HL-60/S4 treated with phorbol 12-myristate 13-acetate at 8.2 ng/mL for 4 days and 3 days (cell line): ENCODE results near the gene NDUFS6.

Experiments used
- in situ Hi-C: fragments of 300-500 bp; cut with MboI; formaldehyde crosslinking; loops from 2 replicates; pipeline ENCODE4 v1.15.0; 2022; ENCODE audit warnings: low sequenced_read_pairs

Gene NDUFS6

GRCh38 chr5:1801222-1801966 is at the start of gene NDUFS6:
NDUFS6 (plus strand) TSS chr5:1801407; CDS start chr5:1801418, 11 bp downstream.
- in situ Hi-C loops = no loop called here

- in situ Hi-C loops = loop anchor here (10.0 to 25.0 kb wide), 2 partner anchors 260 to 403 kb away; no protein-coding TSS in a partner anchor
Observed at GRCh38 chr5:1751864-1752822, 49.1 kb upstream of the NDUFS6 start.

DNA sequence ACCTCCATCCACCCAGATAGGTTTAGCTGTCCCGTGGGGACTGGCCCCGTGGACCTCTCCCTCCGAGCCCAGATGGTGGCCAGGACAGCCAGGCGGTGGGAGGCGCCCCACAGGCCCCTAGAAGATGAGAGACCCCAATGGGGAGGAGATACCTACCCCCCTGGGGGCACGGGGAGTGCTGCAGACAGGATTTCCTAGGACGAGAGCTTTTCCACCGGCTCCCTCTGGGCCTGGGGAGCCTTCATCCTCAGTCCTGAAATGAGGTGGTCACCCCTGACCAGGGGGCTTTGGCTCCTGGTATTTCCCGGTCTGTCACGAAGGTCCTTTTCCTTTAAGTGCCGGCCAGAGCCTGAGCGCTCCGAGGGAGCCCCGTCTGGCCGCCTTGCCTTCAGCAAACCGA is 48.3 kb upstream of the NDUFS6 start:
- in situ Hi-C loops = loop anchor here (10.0 to 25.0 kb wide), 2 partner anchors 259 to 402 kb away; no protein-coding TSS in a partner anchor

DNA sequence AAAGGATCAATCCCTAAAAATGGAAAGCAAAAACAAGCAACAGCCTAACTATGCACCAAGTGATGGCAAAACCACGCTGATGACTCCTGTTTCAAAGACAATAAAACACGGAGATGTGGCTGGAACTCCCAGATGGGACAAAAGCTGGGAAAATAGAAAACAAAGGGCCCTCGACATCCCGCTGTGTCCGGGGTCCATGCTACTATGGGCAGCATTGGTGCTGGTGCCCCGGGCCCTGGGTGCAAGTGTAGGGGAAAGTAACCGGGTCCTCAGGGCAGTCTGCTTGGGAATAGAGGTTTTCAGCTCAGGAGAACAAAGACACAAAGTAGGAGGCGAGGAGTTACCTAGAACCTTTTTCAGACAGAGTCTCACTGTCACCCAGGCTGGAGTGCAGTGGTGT is 47.7 kb upstream of the NDUFS6 start:
- in situ Hi-C loops = loop anchor here (10.0 to 25.0 kb wide), 2 partner anchors 259 to 401 kb away; no protein-coding TSS in a partner anchor

- in situ Hi-C loops = loop anchor here (10.0 to 25.0 kb wide), 2 partner anchors 258 to 400 kb away; no protein-coding TSS in a partner anchor
Observed at GRCh38 chr5:1754531-1755220, 46.5 kb upstream of the NDUFS6 start.

DNA sequence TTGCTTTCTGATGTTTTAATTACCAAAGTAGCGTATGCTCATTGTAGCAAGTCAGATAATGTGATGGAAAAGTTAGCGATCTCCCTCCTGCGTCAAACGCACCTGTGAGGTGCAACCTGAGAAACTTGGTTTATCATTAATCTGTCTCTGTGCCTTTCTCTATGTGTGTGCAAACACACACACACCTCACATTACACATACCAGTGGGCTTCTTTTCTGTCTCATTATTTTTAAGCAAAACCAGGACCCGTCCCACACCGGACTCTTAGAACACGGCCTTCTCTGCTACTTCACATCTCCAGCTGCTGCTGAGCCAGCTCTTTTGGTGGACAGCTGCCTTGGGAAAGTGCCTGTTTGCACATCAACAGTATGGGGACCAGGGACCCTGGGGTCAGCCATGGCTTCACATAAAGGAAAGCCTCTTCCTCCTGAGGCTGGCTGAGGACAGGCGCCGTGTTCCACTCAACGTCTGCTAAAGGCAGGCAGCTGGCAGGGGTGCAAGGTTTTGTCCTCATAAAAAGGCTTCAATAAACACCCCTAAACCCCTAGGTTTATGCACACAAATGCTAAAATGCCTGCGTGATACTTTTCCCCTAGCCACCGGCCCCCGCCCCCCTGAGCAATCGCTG is 45.8 kb upstream of the NDUFS6 start:
- in situ Hi-C loops = loop anchor here (10.0 to 25.0 kb wide), 2 partner anchors 257 to 399 kb away; no protein-coding TSS in a partner anchor

GRCh38 chr5:1756481-1756880 is 44.7 kb upstream of the NDUFS6 start:
- in situ Hi-C loops = loop anchor here (10.0 to 25.0 kb wide), 2 partner anchors 256 to 398 kb away; no protein-coding TSS in a partner anchor

DNA sequence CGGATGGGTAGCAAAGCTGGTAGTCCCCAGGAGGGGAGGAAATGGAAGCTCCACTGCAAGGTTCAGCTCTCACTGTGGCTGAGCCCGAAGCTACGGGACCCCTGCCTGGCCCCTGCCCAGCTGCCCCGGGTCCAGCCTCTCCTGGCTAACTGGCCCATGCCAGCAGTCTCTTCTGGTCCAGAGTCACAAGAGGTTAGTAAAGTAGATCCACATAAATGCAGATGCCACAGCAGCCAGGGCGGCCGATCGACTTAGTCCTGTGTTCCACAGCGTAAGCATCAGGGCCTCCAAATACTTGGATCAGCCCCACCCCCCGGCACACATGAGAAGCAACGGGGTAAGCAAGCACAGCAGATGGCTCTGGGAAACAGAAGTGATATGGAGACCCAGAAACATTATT is 43.7 kb upstream of the NDUFS6 start:
- in situ Hi-C loops = loop anchor here (10.0 to 25.0 kb wide), 2 partner anchors 255 to 397 kb away; no protein-coding TSS in a partner anchor

GRCh38 chr5:1758574-1758973 is 42.6 kb upstream of the NDUFS6 start:
- in situ Hi-C loops = loop anchor here (10.0 to 25.0 kb wide), 2 partner anchors 254 to 396 kb away; no protein-coding TSS in a partner anchor

- in situ Hi-C loops = loop anchor here (10.0 to 25.0 kb wide), 2 partner anchors 253 to 395 kb away; no protein-coding TSS in a partner anchor
Observed at GRCh38 chr5:1759378-1759970, 41.7 kb upstream of the NDUFS6 start.

GRCh38 chr5:1760231-1760630 is 41.0 kb upstream of the NDUFS6 start:
- in situ Hi-C loops = loop anchor here (25.0 kb wide), 1 partner anchor 252 kb away; no protein-coding TSS in a partner anchor

DNA sequence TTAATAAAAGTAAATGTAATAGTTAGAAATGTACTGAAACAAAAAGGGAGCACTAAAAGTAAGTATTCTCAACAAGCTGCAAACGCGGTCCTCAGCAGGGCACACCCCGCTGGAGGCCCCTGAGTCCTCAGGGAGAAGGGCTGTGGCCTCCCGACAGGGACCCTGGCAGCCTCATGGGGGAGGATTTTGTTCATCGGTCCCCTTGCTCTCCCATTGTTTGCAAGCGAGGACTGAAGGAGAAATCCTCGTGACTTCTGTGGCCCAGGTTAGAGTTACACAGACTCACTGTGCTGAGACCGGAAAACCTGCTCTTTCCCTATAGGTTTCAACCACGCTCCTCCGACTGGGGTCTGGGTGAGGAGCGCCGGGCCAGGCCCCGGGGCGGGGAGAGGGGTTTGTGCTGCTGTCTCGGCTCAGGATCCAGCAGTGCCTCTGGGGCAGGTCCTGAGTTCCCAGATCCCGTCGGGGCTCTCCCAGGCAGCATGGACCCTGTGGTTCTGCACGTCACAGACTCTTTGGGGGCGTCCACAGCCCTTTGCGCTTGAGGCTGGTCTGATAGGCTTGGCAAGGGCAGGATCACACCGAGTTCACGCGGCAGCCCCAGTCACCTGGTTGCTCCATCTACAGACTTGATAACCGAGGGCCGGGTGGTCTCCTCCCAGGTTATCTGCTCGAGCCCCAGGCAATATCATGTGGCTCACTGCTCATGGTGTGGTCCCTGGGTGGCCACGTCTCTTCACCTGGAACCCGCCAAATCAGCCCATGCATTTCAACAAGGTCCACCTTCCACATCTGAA is 40.4 kb upstream of the NDUFS6 start:
- in situ Hi-C loops = loop anchor here (25.0 kb wide), 1 partner anchor 251 kb away; no protein-coding TSS in a partner anchor

- in situ Hi-C loops = loop anchor here (25.0 kb wide), 1 partner anchor 251 kb away; no protein-coding TSS in a partner anchor
Observed at GRCh38 chr5:1761453-1761755, 39.8 kb upstream of the NDUFS6 start.

GRCh38 chr5:1762121-1762882 is 38.9 kb upstream of the NDUFS6 start:
- in situ Hi-C loops = loop anchor here (25.0 kb wide), 1 partner anchor 250 kb away; no protein-coding TSS in a partner anchor

DNA sequence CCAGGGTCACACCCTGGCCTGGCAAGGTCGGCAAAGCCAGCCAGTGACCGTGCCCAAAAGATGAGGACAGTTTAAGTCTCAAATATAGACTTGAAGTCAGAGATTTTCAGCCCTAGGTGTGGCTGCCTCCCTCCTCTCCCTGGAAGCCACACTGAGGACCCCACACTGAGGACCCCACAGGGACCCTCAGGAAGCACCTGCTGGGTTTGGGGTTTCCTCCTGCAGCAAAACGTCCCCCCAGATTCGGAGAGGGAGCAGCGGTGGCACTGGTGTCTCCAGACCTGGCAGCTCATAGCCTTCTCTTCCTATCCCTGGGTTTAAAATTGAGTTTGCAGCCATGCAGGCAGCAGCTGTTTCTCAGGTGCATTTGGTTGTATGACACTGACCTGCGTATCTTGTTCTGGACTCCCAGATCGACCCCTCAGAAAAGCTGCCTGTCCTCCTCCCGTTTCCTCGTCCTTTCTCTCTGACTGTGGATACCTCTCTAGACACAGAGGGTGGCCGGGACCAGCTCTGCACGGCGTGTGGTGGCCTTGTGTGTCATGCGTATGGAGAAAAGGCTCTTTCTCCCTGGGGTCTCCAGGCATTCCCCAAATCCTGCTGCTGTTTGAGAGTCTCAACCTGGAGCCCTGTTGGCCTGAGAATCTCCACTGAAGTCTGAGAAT is 38.2 kb upstream of the NDUFS6 start:
- in situ Hi-C loops = loop anchor here (25.0 kb wide), 1 partner anchor 249 kb away; no protein-coding TSS in a partner anchor

DNA sequence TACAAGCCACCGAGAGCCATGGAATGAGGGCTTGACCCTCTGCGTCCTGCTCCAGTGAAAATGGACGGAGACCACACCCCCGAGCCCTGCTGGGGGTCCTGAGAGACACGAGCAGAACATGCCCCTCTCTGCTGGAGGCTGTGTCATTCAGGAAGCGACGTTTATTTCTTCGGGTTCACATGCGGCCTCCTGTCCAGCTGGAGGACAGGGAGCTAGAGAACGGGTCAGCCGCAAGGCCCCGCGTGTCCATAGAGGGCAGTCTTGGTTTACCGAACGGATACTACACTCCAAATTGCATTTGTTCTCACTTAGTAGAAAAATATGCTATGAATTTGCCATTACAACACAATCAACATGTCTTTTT is 37.7 kb upstream of the NDUFS6 start:
- in situ Hi-C loops = loop anchor here (25.0 kb wide), 1 partner anchor 249 kb away; no protein-coding TSS in a partner anchor

DNA sequence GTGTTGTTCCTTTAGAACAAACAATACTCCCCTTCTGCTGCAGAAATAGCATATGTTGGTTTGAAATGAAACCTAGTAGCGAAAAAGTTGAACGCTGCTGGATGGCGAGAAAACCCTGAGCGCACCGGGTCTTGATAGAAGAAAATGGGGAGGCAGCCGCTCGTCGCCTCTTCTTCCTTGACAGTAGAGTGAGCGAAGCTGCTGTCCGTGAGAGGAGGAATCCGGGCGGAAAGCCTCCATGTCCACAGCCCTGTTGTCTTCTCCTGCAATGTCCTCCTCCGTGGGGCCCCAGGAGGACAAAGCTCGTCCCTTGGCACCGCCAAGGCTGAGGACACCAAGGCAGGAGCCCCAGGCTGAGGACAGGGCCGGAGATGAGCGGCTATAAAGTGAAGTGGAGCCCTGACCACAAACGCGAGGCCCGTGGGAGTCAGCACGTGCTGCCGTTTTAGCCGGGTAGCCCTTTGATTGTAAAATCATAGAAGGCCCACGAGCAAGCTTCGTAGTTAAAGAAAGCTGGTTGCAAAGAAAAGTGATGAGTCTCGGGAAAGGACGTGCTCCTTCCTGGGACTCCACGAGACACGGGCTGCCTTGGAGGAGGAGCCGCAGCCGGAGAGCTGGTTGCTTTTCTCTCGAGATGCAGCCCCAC is 37.1 kb upstream of the NDUFS6 start:
- in situ Hi-C loops = loop anchor here (25.0 kb wide), 1 partner anchor 248 kb away; no protein-coding TSS in a partner anchor
